Germinal center (tissue), 1 donor: Measurements from ENCODE around the gene NR0B2.
"Not testable (repeated sequence)": the region's sequence is repeated elsewhere in the genome, so short reads cannot be mapped to it uniquely, and the experiment has no call there.

Experiments used
- DNase-seq: peaks from one replicate; pipeline ENCODE4 v3.0.0; 2012; ENCODE audit warnings: mixed read lengths, low spot score

NR0B2 gene, protein sequence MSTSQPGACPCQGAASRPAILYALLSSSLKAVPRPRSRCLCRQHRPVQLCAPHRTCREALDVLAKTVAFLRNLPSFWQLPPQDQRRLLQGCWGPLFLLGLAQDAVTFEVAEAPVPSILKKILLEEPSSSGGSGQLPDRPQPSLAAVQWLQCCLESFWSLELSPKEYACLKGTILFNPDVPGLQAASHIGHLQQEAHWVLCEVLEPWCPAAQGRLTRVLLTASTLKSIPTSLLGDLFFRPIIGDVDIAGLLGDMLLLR

GRCh38 chr1:26913754-26914619 lies at the start of gene NR0B2:
NR0B2 (minus strand) TSS chr1:26913975; CDS start chr1:26913940, 35 bp downstream.
- DNase-seq, result no peak

DNA sequence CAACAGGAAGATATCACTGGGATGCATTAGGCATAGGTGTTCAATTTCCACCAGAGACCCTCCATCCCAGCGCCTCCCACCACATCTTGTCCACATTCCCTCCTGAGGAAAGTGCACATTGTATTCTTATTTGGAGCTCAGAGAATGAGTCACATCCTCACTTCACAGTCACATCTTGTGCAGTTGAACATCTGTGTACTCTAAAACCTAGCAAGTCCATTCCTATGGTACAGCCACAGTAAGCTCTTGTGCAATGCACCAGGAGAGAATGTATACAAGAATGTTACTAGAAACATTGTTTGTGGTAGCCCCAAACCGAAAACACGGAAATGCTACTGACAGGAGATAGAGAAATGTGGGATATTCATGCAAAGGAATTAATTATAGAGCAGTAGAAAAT lies 48.1 kb upstream of the NR0B2 start:
- no peak for DNase-seq

DNA sequence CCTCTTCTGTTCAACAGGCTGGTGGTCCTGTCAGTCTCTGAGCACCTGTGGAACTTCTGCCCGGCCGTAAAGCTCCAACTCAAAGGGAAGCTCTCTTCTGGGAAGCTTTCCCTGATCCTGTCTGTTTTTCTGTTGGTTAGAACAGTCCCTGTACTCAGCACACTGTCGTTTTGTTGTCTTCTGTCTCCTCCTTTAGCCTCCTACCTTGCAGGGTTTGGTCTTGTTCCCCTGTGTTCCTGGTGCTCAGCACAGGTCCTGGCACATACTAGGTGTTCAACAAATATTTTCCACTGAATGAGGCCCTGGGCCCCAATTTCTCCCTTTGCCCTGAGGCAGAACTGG lies 46.8 kb upstream of the NR0B2 start:
- DNase-seq, result no peak

DNA sequence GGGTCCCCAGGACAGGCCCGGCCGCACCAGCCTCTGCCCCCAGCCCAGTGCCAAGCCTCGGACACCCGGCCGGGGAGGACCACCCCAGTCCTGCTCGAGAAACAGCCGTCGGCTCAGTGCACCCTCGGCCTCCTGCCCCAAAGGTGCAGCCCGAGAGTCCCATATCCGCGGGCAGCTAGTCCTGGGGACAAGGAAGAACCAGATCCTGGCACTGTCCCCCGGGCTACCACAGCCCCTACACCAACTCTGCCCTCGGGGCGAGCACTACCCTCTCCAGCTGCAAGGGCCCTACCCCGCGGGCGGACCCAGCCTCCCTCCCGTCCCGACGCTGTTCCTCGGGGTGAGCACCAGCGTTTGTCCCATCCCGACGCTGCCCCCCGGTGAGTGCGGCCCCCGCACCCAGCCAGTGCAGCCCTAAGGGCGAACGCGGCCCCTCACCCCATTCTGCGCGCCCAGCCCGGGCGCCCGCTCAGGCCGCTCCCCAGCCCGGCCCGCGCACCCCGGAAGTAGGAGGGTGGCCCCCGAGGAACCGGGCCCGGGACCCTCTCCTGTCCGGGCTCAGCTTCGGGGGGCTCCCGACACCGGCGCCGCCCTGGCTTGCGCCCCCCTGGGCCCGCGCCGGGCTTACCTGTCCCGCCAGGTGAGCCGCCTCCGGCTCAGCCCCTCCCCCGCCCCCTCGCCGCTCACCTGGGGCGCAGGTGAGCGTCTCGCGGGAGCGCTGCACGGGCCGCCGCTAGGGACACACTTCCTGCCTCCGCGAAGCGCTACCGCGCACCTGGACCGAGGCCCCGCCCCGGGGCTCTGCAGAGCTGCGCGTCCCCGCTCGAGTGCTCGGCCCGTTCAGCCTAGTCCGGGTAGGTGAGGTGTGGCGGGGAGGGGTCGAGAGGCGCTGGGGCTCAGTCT lies 46.2 kb upstream of the NR0B2 start, which contains the start of gene KDF1:
TSS of gene KDF1 (minus strand) at position 747 of the 903 bp plus-strand sequence. CDS start 8,088 bp downstream, outside the sequence.
- DNase-seq, result peak; percentile 74

- no peak for DNase-seq
These were observed 45.5 kb upstream of the NR0B2 start for GRCh38 chr1:26959270-26959669.

DNA sequence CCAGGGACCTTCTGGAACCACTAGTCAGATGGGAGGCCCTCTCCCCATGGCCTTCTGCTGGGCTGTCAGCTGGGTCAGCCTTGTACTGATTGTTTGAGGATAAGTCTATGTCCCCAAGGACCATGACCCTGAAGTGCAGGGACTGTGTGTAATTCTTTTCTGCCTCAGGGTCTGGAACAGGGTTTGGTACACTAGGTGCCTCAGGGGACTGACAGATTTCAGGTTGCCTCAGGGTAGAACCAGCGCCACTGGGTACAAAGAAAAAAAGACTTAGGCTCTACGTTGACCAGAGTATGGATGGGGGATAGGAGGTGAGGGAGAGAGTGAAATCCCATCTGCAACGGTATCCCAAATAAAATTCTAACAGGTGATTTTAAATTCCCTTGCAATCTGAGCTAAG lies 43.5 kb upstream of the NR0B2 start:
- no peak for DNase-seq

GRCh38 chr1:26956321-26956720 lies 42.5 kb upstream of the NR0B2 start:
- no peak for DNase-seq

- DNase-seq, result no peak
These were observed 39.6 kb upstream of the NR0B2 start for GRCh38 chr1:26953374-26953773.

- no peak for DNase-seq
These were observed 38.2 kb upstream of the NR0B2 start for GRCh38 chr1:26951821-26952497.

GRCh38 chr1:26951216-26951615 lies 37.4 kb upstream of the NR0B2 start:
- no peak for DNase-seq

DNA sequence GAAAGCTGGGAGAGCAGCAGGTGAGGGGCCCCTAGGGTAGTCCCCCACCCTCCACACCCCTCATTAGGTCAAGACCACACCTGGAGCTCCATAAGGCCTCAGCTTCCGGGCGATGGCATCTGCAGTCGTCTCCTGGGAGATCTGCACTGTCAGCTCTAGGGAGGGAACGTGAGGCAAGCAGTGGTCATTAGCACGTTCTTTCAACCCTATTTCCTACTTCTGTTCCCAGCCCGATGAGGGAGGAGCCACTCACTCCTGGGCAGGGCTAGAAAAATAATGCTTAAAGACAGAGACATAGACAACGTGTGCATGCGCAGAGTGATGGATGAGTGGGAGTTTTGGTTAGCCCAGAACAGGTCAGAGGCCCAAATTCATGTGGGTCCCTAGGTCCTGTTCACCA lies 36.8 kb upstream of the NR0B2 start:
- no peak for DNase-seq

DNA sequence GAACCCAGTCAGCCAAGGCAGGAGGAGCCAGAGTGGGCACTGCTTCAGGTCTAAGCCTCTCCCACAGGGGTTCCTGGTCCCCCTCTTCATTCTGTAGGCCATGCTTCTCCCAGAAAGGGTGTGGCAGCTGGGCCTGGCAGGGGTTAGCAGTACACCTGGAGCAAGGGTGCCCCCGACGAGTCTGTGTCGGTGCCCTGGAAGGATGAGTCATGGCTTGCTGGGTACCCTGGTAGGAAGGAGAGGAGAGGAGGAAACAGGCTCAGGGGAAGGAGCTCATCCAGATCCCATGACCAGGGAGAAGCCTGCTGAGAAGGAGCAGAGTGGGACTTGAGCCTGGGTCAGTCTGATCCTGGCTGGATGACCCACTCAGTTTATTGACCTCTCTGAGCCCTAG lies 36.1 kb upstream of the NR0B2 start:
- DNase-seq, result no peak

DNA sequence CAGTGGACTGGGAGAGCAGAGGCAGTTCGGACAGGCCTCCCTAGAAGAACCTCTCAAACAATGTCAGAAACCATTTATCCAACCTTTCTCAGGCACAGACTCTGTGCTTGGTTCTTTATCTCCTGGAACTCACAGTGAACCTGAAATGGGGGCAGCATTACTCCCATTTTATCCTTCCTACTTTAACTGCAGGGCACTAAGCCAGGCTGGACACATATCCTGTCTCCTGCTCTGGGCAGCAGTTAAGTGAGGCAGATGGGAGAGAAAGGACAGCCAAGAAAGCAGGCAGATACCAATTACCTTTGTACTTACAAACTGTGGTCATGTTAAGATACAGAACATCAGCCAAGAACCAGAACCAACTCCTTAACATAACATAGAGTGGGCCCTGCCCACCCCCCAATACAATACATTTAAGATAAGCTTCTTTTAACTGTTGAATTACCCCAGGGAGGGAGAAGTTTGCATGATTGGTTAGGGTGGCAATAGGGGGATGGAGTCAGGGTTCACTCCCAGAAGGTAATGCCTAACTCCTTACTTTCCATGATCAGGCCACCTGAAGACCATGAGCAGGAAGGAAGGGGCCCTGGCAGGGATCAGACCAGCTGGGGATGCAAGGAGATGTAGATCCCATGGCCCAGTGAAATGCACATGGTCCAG lies 35.6 kb upstream of the NR0B2 start:
- DNase-seq, result no peak

GRCh38 chr1:26948725-26949057 lies 34.9 kb upstream of the NR0B2 start:
- DNase-seq, result not testable (repeated sequence)

DNA sequence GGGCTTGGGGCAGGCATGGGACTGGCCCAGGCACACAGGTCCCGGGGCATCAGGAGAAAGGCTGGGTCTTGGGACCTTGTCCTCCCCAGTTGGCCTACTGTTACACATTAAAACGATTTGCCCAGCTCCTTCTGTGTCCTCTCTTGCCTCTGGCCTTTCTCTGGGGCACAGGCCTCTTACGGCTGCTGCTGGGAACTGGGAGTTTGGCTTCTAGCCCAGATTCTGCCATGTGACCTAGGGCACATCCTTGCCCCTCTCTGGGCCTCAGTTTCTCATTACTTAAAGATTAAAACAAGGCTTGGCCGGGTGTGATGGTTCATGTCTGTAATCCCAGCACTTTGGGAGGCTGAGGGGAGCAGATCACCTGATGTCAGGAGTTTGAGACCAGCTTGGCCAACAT lies 32.5 kb upstream of the NR0B2 start:
- no peak for DNase-seq

- DNase-seq, result no peak
These were observed 32.0 kb upstream of the NR0B2 start for GRCh38 chr1:26945728-26946127.

DNA sequence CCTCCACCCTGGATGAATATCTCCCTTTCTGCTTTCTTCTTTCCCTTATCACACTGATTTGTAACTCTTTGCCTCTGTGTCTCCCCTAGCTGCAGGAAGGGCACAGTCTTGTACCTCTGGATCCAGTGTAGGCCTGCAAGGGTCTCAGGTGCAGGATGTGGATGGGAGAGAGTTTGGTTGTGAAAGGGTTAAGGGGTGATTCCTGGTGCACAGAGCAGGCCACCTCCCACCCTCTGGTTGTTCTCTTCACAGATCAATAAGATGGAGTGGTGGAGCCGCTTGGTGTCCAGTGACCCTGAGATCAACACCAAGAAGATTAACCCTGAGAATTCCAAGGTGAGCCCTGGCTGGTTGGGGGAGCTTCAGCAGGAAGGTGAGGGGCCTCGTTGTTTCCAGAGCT lies 31.4 kb upstream of the NR0B2 start:
- DNase-seq, result no peak

DNA sequence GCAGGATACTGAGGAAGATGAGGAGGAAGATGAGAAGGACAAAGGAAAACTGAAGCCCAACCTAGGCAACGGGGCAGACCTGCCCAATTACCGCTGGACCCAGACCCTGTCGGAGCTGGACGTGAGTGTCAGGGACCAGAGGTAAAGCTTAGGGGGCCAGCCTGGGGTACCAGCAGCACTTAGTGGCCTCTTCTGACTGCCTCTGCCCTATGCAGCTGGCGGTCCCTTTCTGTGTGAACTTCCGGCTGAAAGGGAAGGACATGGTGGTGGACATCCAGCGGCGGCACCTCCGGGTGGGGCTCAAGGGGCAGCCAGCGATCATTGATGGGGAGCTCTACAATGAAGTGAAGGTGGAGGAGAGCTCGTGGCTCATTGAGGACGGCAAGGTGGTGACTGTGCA lies 28.9 kb upstream of the NR0B2 start:
- DNase-seq, result no peak

DNA sequence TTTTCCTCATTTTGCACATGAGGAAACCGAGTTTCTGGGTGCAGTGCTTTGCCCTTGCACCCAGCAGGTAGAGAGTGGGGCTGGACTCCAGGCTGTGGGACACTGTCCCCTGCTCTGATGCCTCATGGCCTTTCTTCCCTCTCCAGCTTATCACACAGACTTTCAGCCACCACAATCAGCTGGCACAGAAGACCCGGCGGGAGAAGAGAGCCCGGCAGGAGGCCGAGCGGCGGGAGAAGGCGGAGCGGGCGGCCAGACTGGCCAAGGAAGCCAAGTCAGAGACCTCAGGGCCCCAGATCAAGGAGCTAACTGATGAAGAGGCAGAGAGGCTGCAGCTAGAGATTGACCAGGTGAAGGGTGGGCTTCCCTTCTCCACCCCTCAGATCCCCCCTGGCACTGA lies 27.5 kb upstream of the NR0B2 start:
- no peak for DNase-seq

GRCh38 chr1:26938659-26939025 lies 24.9 kb upstream of the NR0B2 start:
- no peak for DNase-seq

DNA sequence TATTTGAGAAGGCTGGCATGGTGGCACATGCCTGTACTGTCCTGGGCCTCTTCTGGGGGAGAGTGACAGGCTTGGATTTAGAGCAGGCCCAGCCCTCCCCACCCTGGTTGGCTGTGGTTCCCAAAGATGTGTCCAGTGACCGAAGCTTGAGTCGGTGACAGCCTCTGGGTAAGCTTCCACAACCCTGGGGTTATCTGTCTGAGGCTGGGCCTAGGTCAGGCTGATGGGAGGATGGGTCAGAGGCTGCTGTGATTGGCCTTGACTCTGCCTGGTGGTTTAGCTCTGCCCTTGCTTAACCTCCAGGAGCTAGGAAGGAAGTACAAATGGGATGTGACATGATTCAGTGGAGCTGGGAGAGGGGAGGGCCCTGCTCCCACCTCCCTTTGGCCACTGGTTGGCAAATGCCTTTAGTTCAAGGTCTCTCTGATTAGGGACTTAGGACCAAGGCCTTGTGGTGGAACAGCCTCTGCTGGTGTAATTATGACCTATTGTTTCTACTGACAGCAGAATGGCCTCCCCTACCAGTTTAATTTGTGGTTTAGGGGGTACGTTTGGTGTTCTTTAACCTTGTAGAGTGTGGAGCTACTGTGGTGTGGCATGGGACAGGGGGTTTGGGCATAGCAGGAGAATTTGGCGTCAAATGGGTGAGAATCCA lies 24.4 kb upstream of the NR0B2 start:
- DNase-seq, result no peak
